GM03348 (cell line): ENCODE measurements around the gene POLR3GL.
A peak's percentile ranks its signal among the peaks of the same experiment; 100 is the strongest.

ENCODE experiments used
- DNase-seq: peaks from one replicate; pipeline ENCODE4 v3.0.0; 2012; ENCODE audit warnings: low spot score

Gene POLR3GL

GRCh38 chr1:145992958-145993617 is 28.6 kb downstream of the POLR3GL start:
- no peak for DNase-seq

GRCh38 chr1:145993618-145994390 is 29.3 kb downstream of the POLR3GL start:
- DNase-seq: no peak

DNA sequence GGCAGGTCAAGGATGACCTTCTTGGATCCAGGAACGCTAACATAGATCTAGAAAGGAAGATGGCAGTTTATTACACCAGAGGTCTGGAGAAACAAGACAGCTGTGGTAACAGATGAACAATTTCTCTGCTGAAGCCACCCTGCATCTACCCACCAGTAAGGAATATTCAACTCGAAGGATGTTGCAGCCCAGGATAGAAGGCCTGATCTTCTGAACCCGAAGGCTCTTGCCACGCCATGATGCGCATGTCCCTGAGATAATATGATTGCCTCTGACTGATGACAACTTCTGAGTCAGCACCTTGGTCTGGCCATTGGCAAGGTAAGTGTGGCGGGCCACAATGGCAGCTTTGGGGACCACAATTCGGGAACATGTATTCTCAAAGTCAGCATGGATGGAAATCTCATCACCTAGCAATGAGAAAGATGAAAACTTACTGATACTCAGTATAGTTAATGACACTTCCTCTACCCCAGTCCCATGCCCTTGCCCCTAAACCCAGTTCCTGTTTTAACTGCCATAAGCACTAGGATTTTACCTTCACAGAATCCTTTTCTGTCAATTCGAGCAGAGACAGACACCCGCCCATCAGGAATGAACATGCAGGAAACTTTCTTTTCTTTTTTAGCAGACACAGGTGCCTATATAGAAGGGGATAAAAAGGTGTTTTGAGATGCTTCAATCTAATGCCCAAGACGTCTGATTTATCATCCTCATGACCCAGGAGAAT is 30.1 kb downstream of the POLR3GL start:
- DNase-seq: no peak

DNA sequence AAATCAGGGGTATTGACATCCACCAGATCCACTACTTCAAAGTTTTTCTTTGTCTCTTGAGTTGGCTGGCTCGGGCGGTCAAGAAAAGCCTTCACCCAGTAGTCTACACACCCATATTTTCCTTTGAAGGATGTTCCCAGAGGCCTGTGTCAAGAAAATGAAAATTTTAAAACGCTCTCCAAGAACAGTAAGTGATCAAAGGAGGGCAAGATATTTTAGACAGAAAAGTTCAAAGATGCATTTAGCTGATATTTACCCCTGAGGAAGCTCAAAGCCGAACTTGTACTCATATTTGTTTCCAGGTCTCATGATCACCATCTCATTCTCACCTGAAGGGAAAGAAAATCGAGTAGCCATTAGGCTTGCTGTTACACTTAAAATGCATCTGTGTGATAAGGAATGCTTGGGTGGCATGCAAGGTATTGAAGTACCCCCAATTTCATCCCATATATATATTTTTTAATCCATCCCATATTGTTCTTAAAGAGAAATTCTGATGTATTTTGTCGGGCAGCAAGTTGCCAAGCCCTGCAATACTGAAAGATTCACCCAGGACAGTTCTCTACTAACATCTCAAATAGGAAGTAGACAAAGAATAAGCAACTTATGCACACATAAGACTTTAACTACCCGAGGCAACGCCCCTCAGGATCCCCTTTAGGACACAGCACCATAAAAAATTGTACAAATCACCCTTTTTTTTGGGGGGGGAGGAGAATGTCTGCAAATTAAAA is 30.8 kb downstream of the POLR3GL start:
- DNase-seq: no peak

- no peak for DNase-seq
Observed at GRCh38 chr1:145995964-145996432, 31.5 kb downstream of the POLR3GL start.

DNA sequence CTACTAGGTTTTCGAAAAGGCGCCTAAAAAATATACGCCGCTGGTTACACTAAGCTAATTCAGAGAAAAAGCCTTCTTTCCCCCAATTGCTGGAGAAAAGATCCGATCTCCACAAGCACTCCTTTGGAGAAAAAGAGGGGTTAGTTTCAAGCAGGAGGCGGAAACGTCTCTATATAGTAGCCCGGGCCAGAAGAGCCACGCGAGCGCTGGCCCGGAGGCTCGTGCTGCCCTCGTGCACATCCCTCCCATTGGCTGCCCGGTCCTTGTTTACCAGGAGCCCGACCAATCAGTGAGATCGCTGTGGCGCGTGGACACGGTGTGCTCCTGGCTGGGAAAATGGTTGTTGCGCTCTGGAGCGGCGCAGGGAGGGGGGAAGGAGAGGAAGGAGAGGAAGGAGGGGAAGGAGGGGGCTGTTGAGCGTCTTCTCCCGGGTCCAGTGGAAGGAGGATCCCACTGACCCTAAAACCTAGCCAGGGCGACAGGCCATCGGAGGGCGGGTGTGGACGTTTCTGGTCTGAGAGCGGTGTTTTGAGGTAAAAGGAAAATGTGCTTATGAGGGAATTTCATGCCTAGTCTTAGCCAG is 32.0 kb downstream of the POLR3GL start, which contains the start of gene TXNIP:
TXNIP (minus strand) TSS at position 147 of the 583 bp plus-strand sequence. CDS start 313 bp downstream, outside the sequence.
- DNase-seq: peak; percentile 99

- DNase-seq: no peak
Observed at GRCh38 chr1:145997016-145997717, 32.7 kb downstream of the POLR3GL start.

DNA sequence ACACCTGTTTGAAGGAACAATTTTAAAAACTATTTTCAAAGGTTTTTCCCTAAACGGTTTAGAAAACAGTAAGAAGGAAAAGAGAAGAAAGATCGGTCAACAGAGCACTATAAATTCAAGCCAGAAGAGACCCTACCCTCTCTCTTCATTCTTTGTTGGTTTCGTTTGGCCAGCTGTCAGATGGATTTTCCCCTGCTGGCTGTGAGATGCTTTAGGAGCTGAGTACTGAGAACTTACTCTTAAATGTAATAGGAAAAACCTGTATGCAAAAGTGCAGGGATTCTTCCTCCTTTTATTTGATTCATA is 33.2 kb downstream of the POLR3GL start:
- no peak for DNase-seq

- no peak for DNase-seq
Observed at GRCh38 chr1:145999321-146000024, 35.0 kb downstream of the POLR3GL start.

DNA sequence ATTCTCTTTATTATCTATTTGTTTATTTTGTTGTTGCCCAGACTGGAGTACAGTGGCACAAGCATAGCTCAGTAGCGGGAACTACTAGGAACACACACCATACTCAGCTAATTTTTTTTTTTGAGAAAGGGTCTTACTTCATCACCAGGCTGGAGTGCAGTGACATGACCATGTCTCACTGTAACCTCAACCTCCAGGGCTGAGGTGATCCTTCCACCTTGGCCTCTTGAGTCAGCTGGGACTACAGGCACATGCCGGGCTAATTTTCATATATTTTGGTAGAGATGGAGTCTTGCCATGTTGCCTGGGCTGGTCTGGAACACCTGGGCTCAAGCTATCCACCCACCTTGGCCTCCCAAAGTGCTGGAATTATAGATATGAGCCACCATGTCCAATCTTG is 37.2 kb downstream of the POLR3GL start:
- no peak for DNase-seq

DNA sequence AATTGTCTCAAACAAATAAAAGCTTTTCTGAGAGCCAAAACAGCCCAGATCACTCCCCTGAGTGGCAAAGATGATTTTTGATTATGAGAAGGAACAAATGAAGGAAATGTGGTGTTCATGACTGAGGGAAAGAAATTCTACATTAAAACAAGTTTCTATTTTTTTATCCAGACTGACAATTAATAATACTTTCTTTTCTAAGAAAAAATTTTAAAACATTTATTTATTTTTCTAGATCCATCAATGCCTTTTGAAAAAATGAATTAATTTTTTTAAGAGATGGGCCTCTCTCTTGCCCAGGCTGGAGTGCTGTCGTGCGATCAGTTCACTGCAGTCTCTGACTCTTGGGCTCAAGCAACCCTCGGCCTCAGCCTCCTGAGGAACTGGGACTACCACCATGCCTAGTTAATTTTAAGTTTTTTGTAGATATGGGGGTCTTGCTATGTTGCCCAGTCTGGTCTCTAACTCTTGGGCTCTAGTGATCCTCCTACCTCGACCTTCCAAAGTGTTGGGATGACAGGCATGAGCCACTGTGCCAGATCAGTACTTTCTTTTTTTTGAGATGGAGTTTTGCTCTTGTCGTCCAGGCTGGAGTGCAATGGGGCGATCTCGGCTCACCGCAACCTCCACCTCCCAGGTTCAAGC is 43.1 kb downstream of the POLR3GL start:
- no peak for DNase-seq

- DNase-seq: no peak
Observed at GRCh38 chr1:146010126-146010738, 45.7 kb downstream of the POLR3GL start.

- peak; percentile 76 for DNase-seq
Observed at GRCh38 chr1:146012703-146013558, 48.4 kb downstream of the POLR3GL start.

DNA sequence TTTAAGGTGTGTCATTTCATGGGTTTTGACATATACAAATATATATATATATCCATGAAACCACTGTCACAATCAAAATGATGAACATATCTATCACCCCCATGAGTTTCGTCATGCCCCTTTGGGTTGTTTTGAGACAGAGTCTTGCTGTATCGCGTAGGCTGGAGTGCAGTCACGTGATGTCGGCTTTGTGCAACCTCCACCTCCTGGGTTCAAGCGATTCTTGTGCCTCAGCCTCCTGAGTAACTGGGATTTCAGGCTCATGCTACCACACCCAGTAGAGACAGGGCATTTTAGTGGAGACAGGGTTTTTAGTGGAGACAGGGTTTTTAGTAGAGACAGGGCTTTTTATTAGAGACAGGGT is 49.1 kb downstream of the POLR3GL start:
- DNase-seq: no peak

DNA sequence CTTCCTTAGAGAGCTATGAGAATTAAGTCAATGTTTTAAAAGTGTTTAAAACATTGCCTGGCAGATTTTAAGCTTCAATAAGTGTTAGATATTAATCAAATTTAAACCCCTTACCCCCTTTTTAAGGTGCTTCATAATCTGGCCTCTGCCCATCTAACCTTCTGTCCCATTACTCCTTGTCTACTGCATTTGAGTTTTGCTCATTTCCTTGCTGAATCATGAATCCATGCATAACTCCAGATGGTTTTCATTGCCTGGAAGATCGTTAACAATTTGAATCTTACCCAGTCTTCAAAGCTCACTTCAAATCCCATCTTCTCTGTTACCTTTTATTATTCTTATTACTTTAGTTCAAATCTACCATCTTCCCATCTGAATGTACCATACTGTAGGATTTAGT is 52.4 kb downstream of the POLR3GL start:
- peak; percentile 45 for DNase-seq

DNA sequence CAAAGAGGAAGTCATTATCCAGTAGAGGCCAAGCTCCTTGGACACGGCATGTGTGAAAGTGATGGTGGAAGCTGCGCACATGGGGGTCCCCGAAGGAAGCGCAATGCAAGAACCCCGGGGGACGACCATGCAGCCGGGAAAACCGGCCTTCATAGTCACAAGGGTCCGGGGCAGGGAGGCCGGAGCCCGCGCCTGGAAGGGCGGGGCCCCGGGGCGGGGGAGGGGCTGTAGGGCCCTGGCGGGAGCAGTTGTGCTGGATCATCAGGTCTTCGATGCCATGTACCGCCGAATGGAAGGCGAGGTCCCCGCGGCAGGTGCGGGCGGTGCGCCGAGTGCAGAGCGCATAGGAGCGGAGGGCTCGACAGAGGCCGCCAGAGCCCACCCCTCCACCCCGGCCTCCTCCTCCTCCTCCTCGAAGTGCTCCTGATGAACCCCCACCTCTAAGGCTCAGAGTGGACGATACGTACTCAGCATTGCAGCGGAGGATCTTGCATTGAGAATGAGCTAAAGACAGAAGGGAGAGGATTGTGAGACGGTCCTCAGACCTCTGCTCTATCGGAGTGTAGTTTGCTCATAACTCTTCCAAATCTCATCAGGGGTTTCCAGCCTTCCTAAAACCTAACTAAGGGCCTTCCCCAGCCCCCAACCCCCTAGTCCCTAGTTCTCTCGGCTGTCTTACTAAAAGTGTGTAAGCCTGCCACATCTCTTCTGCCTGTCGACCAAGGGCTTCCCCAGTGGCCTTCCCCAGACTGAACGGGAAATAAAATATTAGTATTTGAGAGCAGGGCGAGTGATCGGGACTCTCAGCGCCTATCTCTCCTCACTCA is 55.0 kb downstream of the POLR3GL start:
- DNase-seq: no peak
